HG03432 (cell line): Measurements from ENCODE around the gene EGF.
"Not testable (repeated sequence)": the region's sequence is repeated elsewhere in the genome, so short reads cannot be mapped to it uniquely, and the experiment has no call there.

Experiments used
- ATAC-seq: cut with Tn5 transposase; IDR thresholded peaks from one replicate; pipeline ENCODE4 v1.9.1; 2021; ENCODE audit warnings: mild to moderate bottlenecking, moderate library complexity; ENCODE audit not compliant: unreplicated experiment

The EGF gene

DNA sequence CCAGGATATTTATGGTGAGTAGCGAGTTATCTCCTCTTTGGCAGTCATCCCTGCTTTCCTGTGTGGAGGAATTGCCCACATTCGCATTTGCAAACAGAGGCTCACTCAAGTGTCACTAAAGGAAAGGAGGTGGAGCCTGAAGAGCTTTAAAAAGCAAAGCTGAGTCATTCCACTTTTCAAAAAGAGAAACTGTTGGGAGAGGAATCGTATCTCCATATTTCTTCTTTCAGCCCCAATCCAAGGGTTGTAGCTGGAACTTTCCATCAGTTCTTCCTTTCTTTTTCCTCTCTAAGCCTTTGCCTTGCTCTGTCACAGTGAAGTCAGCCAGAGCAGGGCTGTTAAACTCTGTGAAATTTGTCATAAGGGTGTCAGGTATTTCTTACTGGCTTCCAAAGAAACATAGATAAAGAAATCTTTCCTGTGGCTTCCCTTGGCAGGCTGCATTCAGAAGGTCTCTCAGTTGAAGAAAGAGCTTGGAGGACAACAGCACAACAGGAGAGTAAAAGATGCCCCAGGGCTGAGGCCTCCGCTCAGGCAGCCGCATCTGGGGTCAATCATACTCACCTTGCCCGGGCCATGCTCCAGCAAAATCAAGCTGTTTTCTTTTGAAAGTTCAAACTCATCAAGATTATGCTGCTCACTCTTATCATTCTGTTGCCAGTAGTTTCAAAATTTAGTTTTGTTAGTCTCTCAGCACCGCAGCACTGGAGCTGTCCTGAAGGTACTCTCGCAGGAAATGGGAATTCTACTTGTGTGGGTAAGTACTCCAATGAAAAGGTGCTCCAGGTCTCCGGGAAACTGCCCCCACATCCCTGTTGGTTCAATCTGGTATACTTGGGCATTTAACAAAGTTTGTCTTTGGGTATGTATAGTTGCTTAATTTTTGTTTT is at the start of gene EGF:
EGF (plus strand) TSS at position 178 of the 890 bp plus-strand sequence; CDS start at position 631, 453 bp downstream.
- peak; percentile 68 for ATAC-seq

DNA sequence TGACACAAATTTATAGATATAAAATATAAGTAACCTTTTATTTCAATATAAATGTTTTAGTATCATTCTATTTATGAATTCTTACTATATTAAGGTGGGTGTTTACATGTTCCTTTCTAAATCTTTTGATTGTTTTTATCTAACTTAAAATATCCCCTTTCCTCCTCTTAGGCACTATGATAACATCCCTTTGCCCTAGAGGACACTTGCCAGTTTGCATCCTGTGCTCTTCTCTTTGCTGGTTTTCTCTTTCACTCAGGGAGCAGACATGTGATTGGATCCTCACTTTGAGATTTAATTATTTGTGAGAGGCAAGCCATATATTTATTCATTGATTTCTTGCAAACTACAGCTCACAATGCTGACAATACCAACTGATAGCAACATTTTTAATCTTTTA is 48.5 kb upstream of the EGF start:
- no peak for ATAC-seq

DNA sequence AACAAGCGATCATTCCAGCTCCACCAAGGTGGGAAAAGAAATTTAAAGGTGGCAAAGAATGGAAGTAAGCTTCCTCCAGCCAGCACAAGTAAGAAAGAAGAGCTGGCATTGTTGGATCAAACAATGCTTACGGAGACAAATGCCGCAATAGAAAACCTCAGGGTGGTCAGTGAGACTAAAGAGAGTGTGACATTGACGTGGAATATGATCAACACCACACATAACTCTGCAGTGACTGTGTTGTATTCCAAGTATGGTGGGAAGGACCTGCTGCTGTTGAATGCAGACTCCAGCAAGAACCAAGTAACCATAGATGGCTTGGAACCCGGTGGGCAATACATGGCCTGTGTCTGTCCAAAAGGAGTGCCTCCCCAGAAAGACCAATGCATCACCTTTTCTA is 42.6 kb upstream of the EGF start:
- no peak for ATAC-seq

DNA sequence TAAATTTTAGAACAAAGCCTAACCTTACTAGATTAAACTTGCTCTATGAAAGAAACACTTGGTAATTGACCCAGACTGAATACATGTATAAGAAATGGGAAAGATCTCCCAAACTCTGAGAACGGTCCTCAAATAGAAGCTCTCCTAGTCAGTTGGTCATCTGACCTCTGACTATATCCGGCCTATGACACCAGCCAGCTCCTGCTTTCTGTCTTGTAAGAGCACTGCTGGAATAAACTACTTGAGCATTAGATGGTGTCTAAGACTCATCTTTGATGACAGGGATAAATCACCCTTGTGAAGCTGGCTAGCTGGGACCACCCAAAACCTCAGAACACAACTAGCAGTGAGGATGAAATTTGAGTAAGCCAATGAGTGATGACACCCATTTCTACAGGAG is 40.6 kb upstream of the EGF start:
- no peak for ATAC-seq

DNA sequence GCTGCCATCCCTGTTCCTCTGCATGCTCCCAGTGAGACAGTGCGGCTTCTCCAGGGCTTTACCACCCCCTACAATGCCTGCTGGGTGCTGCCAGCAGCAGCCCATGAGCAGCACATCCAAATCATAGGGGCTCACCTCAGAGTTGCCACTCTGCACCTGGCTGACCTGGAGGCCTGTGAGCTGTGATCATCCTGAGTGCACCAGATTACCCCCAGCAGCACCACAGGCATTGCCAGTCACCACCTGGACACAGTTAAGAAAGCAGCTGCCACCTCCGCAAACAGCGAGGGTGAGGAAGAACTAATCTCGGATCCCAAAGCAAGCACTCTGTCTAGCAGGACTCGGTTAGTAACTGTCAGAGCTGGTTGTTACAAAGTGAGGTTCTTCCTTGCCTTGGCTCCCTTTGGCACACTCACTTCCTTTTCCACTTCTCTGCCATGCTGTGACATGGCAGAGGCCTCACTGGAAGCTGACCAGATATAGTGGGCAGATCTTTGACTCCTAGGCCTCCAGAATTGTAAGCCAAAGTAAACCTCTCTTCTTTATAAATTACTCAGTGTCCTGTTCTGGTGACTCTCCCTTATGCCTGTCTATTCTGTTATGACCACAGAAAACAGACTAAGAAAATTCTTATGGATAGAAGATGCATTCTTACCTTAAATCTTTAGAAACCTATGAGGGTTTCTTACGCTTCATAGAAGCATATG is 39.6 kb upstream of the EGF start:
- ATAC-seq = no peak

DNA sequence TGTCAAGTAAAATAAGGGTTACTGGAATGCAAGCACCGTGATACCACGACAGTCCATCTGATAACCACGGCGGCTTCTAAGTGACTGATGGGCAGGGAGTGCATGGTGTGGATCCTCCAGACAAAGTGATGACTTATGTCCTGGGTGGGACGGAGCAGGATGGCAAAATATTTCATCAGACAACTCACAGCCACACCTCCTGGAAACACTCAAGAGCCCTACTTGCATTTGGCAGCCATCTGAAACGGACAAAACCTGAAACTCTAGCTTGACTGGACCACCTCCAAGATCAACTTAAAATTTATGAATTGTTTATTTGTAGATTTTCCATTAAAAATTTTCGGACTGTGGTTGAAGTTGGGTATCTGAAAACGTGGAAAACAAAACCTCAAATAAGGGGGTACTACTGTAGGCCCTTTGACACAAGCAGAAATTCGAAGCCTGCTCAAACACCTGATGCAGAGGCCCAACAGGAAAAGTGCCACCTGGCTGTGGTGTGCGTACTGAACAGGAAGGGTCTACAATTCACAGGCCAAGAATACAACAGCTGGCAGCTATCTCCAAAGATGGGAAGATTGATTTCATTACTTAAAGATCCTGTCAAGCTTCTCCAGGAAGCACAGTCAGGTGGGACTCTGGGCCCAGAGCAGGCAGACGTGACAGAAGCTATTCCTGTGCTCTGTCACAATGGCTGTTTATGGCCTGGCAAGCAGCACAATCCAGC is 38.7 kb upstream of the EGF start:
- no peak for ATAC-seq

DNA sequence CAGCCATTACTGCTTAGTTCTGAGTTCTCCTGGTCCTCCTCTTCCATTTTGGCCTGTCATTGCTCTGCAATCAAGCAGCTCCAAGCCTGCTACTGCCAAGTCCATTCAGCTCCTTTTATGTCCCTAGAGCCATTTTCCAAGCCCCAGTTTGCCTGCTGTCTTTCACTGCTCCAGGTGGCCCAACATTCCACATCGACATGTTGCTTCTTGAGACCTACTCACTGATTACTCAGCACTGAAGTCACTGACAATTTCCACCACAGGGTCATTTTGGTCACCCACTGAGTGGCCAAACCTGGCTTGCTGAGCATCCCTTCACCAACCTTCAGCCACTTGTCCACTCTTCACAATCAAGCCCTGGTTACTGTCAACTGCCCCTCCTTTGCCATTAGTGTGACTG is 37.6 kb upstream of the EGF start:
- ATAC-seq = no peak

DNA sequence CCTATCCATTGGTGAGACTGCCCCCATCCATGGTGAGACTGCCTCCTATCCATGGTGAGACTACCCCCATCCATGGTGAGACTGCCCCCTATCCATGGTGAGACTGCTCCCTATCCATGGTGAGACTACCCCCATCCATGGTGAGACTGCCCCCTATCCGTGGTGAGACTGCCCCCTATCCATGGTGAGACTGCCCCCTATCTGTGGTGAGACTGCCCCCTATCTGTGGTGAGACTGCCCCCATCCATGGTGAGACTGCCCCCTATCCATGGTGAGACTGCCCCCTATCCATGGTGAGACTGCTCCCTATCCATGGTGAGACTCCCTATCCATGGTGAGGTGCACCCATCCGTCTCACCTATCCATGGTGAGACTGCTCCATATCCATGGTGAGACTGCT is 37.1 kb upstream of the EGF start:
- ATAC-seq = not testable (repeated sequence)

DNA sequence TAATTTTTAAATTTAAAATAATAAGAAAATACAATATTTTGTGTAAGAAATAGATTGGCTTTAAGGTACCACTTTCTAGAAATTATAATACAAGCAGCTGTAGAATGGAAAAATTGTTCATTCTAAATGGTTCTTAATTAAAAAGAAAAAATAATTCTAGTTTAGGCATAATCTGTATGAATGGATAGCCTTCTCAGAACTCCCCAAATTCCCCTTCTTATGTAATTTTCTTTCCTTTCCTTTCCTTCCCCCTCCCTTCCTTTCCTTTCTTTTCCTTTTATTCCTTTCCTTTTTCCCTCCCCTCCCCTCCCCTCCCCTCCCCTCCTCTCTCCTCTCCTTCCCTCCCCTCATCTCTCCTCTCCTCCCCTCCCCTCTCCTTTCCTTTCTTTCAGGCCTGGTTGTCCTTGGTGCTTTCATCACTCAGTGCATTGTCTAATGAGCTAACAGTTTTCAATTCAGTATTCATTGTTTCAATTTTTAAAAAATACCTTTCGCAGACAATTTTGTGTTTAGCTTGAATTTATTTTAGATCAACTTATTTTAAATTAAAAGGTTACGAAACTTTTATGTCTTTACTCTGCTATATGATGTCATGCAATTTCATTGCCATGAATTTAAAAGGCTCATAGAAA is 35.9 kb upstream of the EGF start:
- no peak for ATAC-seq

DNA sequence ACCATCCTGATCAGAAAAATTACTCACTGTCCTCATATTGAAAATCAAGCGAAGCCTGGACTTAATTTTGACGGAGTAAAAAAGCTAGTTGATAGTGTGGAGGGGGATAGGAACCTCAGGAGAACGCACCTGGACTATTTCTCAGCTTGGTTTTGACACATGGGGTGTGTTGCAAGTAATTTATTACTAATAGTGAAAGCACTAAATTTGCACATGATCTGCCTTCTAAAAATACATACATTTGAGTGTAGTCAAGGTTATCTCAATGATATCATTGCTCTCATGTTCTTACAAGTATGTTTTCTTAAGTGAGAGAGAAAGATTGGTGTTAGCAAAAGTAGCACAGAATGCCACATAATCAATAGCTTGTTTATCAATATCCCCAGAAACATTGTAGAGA is 35.3 kb upstream of the EGF start:
- ATAC-seq = peak; percentile 91

DNA sequence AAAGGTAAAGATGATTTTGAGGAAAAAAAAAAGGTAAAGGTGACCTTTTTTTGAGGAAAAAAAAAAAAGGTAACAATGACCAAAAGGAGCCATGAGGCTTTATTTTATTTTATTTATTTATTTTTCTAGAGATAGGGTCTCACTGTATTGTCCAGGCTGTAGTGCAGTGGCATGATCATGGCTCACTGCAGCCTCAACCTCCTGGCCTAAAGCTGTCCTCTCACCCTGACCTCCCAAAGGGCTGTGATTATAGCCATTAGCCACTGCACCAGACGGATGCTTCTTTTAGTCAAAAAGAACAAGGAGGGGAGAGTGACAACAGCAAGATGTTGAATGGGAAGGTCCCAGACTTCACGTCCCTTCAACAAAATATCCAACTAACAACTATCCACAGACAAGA is 34.3 kb upstream of the EGF start:
- ATAC-seq = no peak

DNA sequence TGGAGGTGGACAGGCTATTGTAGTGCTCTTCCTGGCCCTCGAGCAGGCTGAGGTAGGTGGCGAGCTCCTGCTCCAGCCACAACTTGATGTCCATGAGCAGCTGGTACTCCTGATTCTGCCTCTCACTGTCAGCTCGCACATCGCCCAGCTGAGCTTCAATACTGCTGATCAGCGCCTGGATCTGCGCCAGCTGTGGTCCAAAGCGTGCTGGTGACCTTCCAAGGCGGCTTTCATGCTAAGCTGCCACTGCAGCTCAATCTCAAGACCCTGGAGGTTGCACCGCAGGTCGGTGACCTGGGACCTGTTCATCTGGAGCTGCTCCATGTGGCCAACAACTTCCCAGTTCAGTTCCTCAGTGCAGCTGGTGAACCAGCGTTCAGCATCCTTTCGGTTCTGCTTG is 33.6 kb upstream of the EGF start:
- ATAC-seq = no peak

DNA sequence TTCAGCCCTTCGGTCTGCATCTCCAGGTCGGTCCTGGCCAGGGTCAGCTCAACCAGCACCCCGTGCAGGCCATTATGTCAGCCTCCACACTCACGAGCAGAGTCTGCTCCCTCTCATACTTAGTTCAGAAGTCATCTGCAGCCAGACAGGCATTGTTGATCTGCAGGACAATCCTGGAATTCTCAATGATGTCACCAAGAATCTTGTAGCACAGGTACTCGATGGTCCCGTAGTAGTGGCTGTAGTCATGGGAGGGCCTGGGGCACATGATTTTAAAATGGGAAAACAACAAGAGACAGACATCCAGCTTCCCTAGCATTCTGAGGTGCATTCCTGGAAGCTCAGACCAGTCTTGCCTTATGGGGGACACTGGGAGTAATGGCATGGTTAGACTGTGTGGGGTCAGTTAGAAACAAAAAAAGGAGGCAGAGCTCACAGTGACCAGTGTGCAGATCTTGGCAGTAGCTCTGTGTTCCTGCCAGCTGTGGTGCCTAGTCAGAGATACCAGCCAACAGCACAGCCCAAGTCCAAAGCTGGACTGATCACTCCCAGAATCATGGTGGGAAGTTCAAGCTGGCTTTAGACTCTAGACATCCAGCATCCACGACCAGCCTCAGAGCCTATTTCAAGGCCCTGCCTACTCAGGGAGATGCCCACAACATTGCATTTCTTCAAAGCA is 32.9 kb upstream of the EGF start:
- ATAC-seq = no peak

DNA sequence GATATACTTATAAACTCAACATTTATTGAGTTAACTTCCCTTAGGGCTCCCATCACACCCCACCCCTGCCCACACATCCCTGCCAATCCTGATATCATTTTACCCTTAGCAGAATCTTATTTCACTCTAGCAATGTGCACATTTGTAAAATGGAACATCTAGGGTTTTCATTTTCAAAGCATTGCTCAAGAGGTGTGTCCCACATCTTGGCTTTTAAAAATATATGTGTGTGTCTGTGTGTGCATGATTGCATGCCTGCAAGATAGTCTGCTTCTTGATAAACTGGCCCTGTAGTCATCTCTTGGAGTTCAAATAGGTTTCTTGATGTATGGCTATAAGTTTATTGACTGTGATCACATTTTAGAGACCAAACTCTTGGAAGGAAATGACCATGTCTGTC is 26.4 kb upstream of the EGF start:
- no peak for ATAC-seq

DNA sequence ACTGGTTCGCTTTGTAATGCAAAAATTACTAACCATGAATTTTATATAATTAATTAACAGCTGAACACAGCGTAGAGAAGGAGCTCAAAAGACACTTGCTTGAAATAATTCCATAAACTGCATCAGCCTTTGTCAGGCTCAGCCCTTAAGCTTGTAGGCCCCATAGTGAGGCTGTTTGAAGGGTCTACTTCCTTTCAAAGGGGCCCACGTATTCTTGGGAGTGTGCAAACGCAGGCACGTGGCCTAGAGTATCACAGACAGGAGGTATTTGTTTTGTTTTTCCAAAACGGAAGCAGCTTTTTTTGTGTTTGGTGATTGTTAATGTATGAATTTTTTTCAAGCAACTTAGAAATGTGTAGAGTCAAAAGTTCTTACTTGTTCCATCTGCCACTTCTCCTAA is 25.6 kb upstream of the EGF start:
- no peak for ATAC-seq

DNA sequence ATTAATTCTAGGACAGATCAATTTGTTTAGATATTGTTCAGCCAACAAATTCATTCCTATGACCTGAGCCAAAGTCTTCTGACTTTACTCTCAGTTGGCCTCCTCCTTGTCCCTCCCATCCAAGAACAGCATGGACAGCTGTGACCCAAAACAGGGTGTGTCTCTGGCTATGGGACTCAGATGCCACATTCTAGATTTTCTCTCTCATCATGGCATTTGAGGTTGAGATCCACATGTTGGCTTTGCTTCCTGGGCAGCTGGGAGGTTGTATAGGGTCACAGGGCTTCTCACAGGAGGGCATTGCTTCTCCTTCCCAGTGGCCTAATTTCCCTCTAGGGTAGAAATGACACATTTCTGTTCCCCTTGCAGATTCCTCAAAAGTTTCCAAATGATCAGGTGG is 22.6 kb upstream of the EGF start:
- no peak for ATAC-seq

DNA sequence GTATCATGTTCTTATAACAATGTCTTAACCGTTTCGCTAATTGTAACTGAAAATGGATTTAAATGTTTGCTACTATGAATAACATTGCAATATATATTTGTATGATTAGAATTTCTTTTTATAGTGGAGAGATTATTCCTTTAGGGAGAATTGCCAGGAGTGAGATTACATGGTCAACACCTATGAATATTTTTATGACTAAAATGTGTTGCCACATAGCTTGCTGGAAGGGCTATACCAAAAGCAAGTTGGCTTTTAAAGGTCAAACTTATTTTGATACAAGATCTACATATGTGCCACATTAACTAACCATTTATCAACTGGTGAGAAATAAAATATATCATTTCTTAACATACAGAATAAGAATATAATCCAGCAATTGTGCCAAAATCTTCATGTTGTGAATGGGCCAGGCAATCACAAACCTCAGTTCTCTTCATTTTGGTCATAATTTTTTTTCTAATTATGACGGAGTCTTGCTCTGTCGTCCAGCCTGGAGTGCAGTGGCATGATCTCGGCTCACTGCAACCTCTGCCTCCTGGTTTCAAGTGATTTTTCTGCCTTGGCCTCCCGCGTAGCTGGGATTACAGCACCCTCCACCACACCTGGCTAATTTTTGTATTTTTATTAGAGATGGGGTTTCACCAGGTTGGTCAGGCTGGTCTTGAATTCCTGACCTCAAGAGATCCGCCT is 10.0 kb upstream of the EGF start:
- ATAC-seq = no peak

DNA sequence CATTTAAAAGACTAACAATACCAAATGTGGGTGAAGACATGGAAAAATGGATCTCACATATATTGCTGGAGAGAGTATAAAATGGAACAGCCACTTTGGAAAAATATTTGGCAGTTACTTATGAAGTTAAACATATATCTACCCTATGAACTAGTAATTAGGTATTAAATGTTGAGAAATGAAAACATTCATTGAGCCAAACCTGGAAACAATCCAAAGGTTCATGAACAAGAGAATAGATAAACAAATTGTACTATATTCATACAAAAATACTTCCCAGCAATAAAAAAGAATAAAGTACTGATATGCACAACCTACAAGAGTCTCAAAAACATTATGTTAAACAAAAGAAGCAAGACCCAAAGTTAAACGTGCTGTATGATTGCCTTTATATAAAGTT is 4.0 kb upstream of the EGF start:
- no peak for ATAC-seq

DNA sequence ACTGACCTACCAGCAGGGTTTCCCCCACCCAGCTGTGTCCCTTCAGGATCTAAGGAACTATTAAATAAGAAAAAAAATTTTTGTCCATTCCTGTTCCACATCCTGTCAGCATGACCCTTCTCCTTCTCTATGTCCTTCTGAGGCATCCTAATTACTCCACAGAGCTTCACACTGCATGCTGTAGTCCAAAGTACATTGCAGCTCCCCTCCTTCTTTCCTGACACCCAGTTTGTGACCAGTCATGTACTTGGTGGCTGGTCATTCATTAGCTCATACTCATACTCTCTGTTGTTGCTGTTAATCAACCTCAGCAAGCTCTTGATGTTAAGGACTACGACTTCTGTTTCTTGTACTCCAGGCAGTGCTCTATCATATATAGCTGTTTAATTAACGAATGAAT is 2.4 kb upstream of the EGF start:
- no peak for ATAC-seq

DNA sequence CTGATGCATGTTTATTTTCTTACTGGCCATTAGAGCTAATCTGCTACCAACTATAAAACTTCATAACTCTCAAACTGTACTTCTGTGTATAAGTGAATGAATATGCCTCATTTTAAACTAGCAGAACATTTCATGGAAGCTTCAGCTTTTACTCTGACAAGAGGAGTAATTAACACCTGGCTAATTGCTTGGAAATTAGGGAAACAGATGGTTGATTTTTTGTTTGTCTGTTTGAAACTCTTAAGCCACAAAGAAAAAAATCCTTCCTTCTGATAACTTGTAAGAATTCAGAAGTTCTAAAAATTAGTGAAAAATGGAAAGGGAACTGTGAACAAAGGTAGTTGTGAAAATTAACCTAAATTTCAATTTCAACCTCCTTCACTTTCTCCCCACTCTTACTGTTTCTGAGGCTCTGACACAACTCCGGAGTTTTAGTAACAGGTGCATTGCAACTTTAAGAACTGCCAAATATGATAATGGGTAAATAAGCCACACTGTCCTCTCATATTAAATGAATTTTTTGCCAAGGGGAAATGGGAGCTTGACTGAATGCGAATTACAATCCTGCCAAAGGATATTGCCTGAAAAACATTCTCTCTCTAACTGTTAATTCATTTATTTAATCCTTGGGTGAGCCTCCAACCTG is 1.0 kb downstream of the EGF start:
- ATAC-seq = no peak
